Upper lobe of left lung (tissue), 4 donors: ENCODE results near the gene CADPS.

Experiments used
- EP300 ChIP-seq, 4 donors: sonication (generic); formaldehyde crosslinking; IDR thresholded peaks; one replicate each; pipeline ENCODE4 v1.5.1; 2017; ENCODE audit warnings: antibody characterized with exemption in 4 of 4, control low read depth in 2 of 4
- POLR2A ChIP-seq, 4 donors: fragments of 450-650 bp; IDR thresholded peaks; one replicate each; pipeline ENCODE4 v1.5.1; 2016 to 2017; ENCODE audit warnings: antibody characterized with exemption in 4 of 4, mild to moderate bottlenecking in 2 of 4
- TF ChIP-seq, protein P1 (sequence below), 6 experiments: fragments of 450-650 bp in 4 of 6; fragments of 200-600 bp in 2 of 6; sonication (generic) in 2 of 6; IDR thresholded peaks; one replicate each; pipeline ENCODE4 v1.5.1; 2016 to 2019; ENCODE audit warnings: antibody characterized with exemption in 6 of 6

DNA sequence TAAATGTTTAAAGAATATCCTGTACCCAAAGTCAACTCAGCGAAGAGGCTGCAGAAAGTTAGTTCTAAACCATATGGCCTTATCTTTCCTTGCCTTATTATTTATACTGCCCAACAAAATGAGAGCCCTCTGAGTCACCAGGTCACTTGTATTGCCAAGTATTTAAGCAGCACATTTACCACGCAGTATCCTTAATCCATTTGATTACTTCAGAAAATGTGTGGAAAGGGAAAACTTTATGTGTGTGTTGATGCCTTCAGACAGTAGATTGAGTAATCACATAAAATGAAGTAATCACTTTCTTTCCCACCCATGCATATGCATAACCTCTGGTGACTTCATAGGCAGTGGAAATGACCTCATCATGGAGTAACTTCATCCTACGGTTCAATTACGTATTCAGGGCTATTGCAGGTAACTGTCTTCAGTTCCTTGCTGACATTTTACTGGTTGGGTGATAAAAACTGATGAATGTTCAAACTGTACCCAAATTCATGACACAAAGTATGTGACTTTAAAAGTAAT, 7.5 kb upstream of the CADPS start:
- TF ChIP-seq EP300 (IDR thresholded peaks at IDR 0.05) (no peak), POLR2A (IDR thresholded peaks at IDR 0.05) (no peak)
- TF ChIP-seq, protein P1, sequence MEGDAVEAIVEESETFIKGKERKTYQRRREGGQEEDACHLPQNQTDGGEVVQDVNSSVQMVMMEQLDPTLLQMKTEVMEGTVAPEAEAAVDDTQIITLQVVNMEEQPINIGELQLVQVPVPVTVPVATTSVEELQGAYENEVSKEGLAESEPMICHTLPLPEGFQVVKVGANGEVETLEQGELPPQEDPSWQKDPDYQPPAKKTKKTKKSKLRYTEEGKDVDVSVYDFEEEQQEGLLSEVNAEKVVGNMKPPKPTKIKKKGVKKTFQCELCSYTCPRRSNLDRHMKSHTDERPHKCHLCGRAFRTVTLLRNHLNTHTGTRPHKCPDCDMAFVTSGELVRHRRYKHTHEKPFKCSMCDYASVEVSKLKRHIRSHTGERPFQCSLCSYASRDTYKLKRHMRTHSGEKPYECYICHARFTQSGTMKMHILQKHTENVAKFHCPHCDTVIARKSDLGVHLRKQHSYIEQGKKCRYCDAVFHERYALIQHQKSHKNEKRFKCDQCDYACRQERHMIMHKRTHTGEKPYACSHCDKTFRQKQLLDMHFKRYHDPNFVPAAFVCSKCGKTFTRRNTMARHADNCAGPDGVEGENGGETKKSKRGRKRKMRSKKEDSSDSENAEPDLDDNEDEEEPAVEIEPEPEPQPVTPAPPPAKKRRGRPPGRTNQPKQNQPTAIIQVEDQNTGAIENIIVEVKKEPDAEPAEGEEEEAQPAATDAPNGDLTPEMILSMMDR (IDR thresholded peaks at IDR 0.05) = no peak
